HL-60/S4 treated with phorbol 12-myristate 13-acetate at 8.2 ng/mL for 4 days and 3 days (cell line): ENCODE data around the gene EFCAB8.

Experiments used
- in situ Hi-C: fragments of 300-500 bp; cut with MboI; formaldehyde crosslinking; loops from 2 replicates; pipeline ENCODE4 v1.15.0; 2022; ENCODE audit warnings: low sequenced_read_pairs

Gene EFCAB8

GRCh38 chr20:32909451-32909850 is 50.7 kb downstream of the EFCAB8 start:
- in situ Hi-C loops, result no loop called here

- in situ Hi-C loops, result no loop called here
These were observed 51.3 kb downstream of the EFCAB8 start for GRCh38 chr20:32909896-32910571.

- in situ Hi-C loops, result no loop called here
These were observed 52.6 kb downstream of the EFCAB8 start for GRCh38 chr20:32911355-32911754.

DNA sequence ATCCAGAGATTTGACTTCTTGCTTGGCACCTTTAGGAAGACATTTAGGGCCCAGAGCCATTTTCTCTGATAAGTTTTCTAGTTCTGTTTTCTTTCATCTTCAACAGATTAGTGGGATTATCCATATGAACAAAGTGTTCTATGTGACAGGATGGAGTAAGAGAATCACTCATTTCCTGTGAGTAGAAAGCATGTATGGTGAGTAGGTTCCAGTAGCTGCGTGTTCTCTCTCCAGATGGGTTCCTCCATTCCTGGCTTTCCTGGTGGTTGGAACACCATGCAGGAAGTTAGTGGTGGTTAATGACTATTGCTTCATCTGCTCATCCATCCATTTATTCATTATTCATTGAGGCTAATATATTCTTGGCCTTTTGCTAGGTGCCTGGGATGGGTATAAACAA is 54.0 kb downstream of the EFCAB8 start:
- in situ Hi-C loops, result no loop called here

GRCh38 chr20:32914031-32914430 is 55.3 kb downstream of the EFCAB8 start:
- in situ Hi-C loops, result no loop called here

DNA sequence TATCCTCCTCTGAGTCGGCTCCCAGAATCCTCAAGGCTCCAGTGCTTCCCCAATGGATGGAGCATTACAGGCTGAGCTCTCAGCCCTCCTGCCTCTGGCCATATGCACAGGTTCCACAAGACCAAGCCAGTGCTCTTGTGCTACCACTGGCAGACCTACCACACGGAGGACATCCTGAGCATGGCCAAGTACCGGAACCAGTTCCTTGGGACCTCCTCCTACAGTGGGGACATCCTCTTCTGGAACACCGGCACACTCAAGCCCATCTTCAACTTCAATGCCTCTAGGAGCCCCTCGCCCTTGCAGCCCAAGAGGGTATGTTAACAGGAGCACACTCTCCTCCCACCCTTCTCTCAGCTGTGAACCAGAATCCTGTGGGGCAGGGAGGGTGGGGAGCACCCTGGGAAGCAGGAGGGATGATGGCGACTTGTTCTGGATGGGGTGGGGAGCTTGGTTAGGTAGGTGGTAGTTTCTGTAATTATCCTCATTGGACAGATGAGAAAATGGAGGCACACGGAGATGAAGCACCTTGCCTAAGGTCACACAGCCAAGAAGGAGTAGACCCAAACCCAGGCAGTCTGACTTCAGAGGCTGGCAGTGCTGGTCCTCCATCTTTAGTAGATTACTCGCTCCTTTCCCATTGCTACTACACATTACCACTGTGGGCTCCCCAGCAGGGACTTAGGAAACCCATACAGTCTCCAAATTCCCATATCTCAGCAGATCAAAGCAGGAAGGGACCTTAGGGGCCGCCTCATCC is 58.6 kb downstream of the EFCAB8 start:
- in situ Hi-C loops, result no loop called here

- in situ Hi-C loops, result no loop called here
These were observed 59.6 kb downstream of the EFCAB8 start for GRCh38 chr20:32918296-32918695.

- in situ Hi-C loops, result no loop called here
These were observed 60.0 kb downstream of the EFCAB8 start for GRCh38 chr20:32918751-32919150.

DNA sequence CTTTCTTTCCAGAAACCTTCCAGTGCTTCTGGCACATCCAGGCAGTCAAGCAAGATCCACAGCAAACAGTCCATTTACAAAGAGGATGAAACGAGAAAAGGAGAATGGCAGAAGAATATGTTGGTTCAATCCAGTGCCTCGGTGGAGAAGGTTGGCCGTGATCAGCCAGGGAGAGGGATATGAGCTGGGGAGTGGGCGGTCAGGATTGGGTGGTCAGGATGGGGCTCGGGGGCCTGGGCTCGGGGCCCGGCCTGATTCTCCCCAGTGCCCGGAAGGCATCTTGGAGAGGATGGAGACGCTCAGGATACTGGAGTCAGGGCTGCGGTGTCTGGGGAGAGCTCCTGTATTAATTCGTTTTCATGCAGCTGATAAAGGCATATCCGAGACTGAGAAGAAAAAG is 61.3 kb downstream of the EFCAB8 start:
- in situ Hi-C loops, result no loop called here

DNA sequence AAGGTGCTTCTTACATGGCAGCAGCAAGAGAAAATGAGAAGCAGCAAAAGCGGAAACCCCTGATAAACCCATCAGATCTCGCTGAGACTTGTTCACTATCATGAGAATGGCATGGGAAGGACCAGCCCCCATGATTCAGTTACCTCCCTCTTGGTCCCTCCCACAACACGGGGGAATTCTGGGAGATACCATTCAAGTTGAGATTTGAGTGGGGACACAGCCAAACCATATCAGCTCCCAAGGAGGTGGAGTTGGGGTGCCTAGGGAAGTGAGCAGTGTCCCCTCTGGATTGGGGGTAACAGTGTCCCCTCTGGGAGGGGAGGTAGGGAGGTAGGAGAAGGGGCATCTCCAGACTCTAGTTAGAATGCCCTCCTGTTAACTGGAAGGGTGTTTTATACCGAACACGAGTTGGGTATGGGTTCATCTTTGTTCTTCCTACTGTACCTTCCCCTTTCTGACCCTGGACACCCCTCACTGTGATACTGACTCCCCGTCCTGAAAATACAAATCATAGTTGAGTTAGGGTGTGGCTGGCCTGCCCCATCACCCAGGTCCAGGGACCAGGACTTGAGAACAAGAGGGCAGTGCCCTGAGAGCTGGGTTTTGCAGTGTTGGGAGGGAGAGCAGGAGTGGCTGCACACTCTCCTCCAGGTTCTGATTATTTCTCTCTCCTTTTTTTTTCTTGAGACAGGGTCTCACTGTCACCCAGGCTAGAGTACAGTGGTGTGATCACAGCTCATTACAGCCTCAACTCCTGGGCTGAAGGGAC is 62.0 kb downstream of the EFCAB8 start:
- in situ Hi-C loops, result no loop called here

GRCh38 chr20:32922466-32922865 is 63.7 kb downstream of the EFCAB8 start:
- in situ Hi-C loops, result no loop called here

GRCh38 chr20:32924781-32925180 is 66.1 kb downstream of the EFCAB8 start:
- in situ Hi-C loops, result no loop called here

GRCh38 chr20:32925481-32926196 is 66.9 kb downstream of the EFCAB8 start:
- in situ Hi-C loops, result no loop called here

GRCh38 chr20:32929162-32929561 is 70.4 kb downstream of the EFCAB8 start:
- in situ Hi-C loops, result no loop called here

DNA sequence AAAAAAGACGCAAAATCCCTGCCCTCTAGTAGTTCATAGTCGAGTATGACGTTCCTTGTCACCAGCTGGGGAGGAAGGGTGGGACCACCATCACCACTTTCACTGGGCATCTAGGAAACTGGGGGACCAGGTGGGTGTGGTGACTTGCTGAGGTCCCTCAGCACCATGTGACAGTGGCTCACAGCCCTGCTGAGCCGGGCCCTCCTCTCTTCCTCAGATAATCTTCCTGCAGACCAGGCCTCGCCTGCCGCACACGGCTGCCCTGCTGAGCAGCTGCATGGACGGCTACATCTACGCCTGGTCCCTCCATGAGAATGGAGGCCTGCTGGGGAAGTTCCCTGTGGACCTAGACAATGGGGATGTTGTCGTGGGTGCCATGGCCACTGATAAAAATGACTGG is 71.5 kb downstream of the EFCAB8 start:
- in situ Hi-C loops, result no loop called here

DNA sequence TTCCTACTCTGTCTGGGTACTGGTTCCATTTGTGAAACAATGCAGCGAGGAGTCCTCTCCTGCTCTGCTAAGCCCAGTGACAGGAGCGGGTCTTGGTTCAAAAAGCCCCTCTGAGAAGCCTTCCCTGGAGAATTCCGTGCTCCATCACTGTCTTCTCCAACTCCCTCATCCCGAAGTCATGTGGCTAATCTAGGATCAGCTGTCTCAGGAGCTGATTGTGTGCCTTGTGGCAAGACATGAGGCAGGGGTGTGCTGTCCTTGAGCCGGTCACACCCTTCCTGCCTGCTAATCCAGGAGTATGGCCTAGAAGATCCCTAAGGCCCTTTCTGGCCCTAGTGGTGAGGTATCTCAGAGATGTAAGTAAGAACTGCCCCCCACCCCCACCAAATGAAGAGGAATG is 72.0 kb downstream of the EFCAB8 start:
- in situ Hi-C loops, result no loop called here

- in situ Hi-C loops, result no loop called here
These were observed 75.9 kb downstream of the EFCAB8 start for GRCh38 chr20:32934580-32934979.

DNA sequence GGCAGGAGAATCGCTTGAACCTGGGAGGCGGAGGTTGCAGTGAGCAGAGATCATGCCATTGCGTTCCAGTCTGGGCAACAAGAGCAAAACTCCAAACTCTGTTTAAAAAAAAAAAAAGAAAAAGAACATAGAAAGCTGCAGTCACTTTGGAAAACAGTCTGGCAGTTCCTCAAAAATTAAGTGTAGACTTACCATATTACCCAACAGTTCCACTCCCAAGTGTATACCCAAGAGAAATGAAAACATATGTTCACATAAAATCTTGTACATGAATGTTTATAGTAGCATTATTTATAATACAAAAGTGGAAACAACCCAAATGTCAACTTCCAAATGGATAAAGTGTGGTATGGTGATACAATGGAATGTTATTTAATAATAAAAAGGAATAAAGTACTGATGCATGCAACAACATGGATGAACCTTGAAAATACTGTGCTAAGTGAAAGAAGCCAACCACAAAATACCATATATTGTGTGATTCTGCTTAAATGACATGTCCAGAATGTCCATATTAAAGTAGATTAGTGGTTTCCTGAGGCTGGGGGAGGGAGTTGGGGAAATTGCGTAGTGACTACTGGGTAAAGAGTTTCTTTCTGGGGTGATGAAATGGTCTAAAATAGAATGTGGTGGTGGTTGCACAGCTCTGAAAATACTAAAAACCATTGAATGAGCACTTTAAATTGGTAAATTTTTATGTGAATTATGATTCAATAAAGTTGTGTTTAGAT is 82.6 kb downstream of the EFCAB8 start:
- in situ Hi-C loops, result no loop called here

- in situ Hi-C loops, result no loop called here
These were observed 84.8 kb downstream of the EFCAB8 start for GRCh38 chr20:32943490-32944052.

DNA sequence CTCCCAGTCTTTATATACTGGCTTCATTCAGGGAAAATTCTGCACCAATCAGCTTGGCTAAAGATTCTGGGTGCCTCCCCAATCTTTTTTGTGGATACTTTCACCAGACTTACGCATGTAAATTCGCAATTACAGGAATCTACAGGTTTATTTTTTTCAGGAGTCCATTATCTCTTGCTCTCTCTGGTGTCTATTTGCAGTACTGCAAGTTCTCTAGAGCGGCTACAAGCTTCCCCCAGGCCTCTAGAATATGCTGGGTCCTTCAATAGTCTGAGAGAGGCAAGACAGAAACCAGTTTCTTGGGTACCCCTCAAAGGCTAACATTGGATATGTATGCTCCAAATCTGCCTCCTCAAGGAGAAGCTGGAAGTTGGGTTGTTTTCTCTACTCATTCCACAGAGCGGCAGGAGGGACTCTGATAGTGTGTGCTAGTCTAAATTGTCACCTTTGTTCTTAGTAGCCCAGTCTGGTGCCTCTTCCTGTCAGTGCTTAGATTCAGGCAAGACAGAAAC is 87.0 kb downstream of the EFCAB8 start:
- in situ Hi-C loops, result no loop called here
